ENCODE measurements around the gene NFATC4.
A peak's percentile ranks its signal among the peaks of the same experiment; 100 is the strongest.

Gene NFATC4

GRCh38 chr14:24363401-24363800, 4.6 kb upstream of the NFATC4 start:
- no peak for TF ChIP-seq CTCF (IDR thresholded peaks at IDR 0.05; ENCODE audit: borderline replicate concordance, extremely low read depth, low read length, poor library complexity, severe bottlenecking)
- no peak for TF ChIP-seq EZH2 (IDR thresholded peaks at IDR 0.05; ENCODE audit: borderline replicate concordance, low read depth, low read length, severe bottlenecking)
- Histone ChIP-seq H3K27ac (ENCODE audit: low read length) (no peak overlapping the region), H3K9ac (ENCODE audit: low read depth, low read length) (no peak overlapping the region), H3K4me3 (ENCODE audit: low read depth in 1 of 2, low read length in 2 of 2) (no peak overlapping the region), H3K9me3 (ENCODE audit: insufficient read depth, low read length, severe bottlenecking) (no peaks in the 10 kb centered on the region), H3K4me1 (ENCODE audit: insufficient read depth, low read length) (no peaks in the 10 kb centered on the region), H3K36me3 (ENCODE audit: insufficient read depth, low read length) (no peaks in the 10 kb centered on the region), H3K27me3 (ENCODE audit: insufficient read depth, low read length, poor library complexity) (peaks cover 52% of the 10 kb centered on the region), H2AFZ (ENCODE audit: low read depth, low read length) (no peak overlapping the region), H3K79me2 (ENCODE audit: insufficient read depth, low read length) (no peaks in the 10 kb centered on the region), H3K4me2 (ENCODE audit: insufficient read depth, low read length) (no peak overlapping the region), H4K20me1 (ENCODE audit: insufficient read depth, low read length) (no peaks in the 10 kb centered on the region)
- ATAC-seq (ENCODE audit: insufficient read depth, low read depth) = no peak
- no peak for DNase-seq

GRCh38 chr14:24364841-24365240, 3.1 kb upstream of the NFATC4 start:
- peaks cover 58% of the 10 kb centered on the region for H3K27me3 ChIP-seq (ENCODE audit: insufficient read depth, low read length, poor library complexity)
- H3K27ac ChIP-seq (ENCODE audit: low read length) = no peak overlapping the region
- H3K9me3 ChIP-seq (ENCODE audit: insufficient read depth, low read length, severe bottlenecking) = no peaks in the 10 kb centered on the region
- H3K4me1 ChIP-seq (ENCODE audit: insufficient read depth, low read length) = no peaks in the 10 kb centered on the region
- no peak overlapping the region for H2AFZ ChIP-seq (ENCODE audit: low read depth, low read length)
- no peak overlapping the region for H3K9ac ChIP-seq (ENCODE audit: low read depth, low read length)
- no peaks in the 10 kb centered on the region for H3K36me3 ChIP-seq (ENCODE audit: insufficient read depth, low read length)
- DNase-seq (no peak), ATAC-seq (ENCODE audit: insufficient read depth, low read depth) (no peak)
- no peak for TF ChIP-seq CTCF (IDR thresholded peaks at IDR 0.05; ENCODE audit: borderline replicate concordance, extremely low read depth, low read length, poor library complexity, severe bottlenecking)
- no peak for TF ChIP-seq EZH2 (IDR thresholded peaks at IDR 0.05; ENCODE audit: borderline replicate concordance, low read depth, low read length, severe bottlenecking)
- no peak overlapping the region for H3K4me2 ChIP-seq (ENCODE audit: insufficient read depth, low read length)
- no peaks in the 10 kb centered on the region for H4K20me1 ChIP-seq (ENCODE audit: insufficient read depth, low read length)
- no peaks in the 10 kb centered on the region for H3K79me2 ChIP-seq (ENCODE audit: insufficient read depth, low read length)
- no peak overlapping the region for H3K4me3 ChIP-seq (ENCODE audit: low read depth in 1 of 2, low read length in 2 of 2)

GRCh38 chr14:24365600-24366412, 2.2 kb upstream of the NFATC4 start:
- no peaks in the 10 kb centered on the region for H3K4me1 ChIP-seq (ENCODE audit: insufficient read depth, low read length)
- H3K79me2 ChIP-seq (ENCODE audit: insufficient read depth, low read length) = no peaks in the 10 kb centered on the region
- no peak overlapping the region for H3K9ac ChIP-seq (ENCODE audit: low read depth, low read length)
- TF ChIP-seq CTCF (IDR thresholded peaks at IDR 0.05; ENCODE audit: borderline replicate concordance, extremely low read depth, low read length, poor library complexity, severe bottlenecking) (peak; percentile 40), EZH2 (IDR thresholded peaks at IDR 0.05; ENCODE audit: borderline replicate concordance, low read depth, low read length, severe bottlenecking) (peak; percentile 71)
- H3K36me3 ChIP-seq (ENCODE audit: insufficient read depth, low read length) = no peaks in the 10 kb centered on the region
- H3K4me2 ChIP-seq (ENCODE audit: insufficient read depth, low read length) = no peak overlapping the region
- ATAC-seq (ENCODE audit: insufficient read depth, low read depth) (peak; percentile 29; the same call in 1 of the 3 replicates), DNase-seq (peak; percentile 21)
- no peak overlapping the region for H2AFZ ChIP-seq (ENCODE audit: low read depth, low read length)
- H3K27ac ChIP-seq (ENCODE audit: low read length) = no peak overlapping the region
- H4K20me1 ChIP-seq (ENCODE audit: insufficient read depth, low read length) = no peaks in the 10 kb centered on the region
- no peaks in the 10 kb centered on the region for H3K9me3 ChIP-seq (ENCODE audit: insufficient read depth, low read length, severe bottlenecking)
- H3K27me3 ChIP-seq (ENCODE audit: insufficient read depth, low read length, poor library complexity) = peaks cover 57% of the 10 kb centered on the region
- no peak overlapping the region for H3K4me3 ChIP-seq (ENCODE audit: low read depth in 1 of 2, low read length in 2 of 2)

Data from DND-41 (cell line).